ES-I3 (cell line): ENCODE measurements around the gene APRT.
"Not testable (repeated sequence)": the region's sequence is repeated elsewhere in the genome, so short reads cannot be mapped to it uniquely, and the experiment has no call there.

Experiments
- H3K36me3 ChIP-seq: 2 replicates; pipeline ENCODE4 v1.6.1; 2013; ENCODE audit warnings: mild to moderate bottlenecking, low read length, control low read depth, moderate library complexity; ENCODE audit not compliant: insufficient read depth
- H3K4me1 ChIP-seq: 2 replicates; pipeline ENCODE4 v1.6.1; 2013; ENCODE audit warnings: mild to moderate bottlenecking, control low read depth, low read length; ENCODE audit not compliant: insufficient read depth
- H3K9ac ChIP-seq: 2 replicates; pipeline ENCODE4 v1.6.1; 2013; ENCODE audit warnings: low read depth, mild to moderate bottlenecking, low read length, moderate library complexity
- H3K9me3 ChIP-seq: 2 replicates; pipeline ENCODE4 v1.6.1; 2013; ENCODE audit warnings: mild to moderate bottlenecking, low read length, moderate library complexity; ENCODE audit not compliant: control insufficient read depth, insufficient read depth

Gene APRT

DNA sequence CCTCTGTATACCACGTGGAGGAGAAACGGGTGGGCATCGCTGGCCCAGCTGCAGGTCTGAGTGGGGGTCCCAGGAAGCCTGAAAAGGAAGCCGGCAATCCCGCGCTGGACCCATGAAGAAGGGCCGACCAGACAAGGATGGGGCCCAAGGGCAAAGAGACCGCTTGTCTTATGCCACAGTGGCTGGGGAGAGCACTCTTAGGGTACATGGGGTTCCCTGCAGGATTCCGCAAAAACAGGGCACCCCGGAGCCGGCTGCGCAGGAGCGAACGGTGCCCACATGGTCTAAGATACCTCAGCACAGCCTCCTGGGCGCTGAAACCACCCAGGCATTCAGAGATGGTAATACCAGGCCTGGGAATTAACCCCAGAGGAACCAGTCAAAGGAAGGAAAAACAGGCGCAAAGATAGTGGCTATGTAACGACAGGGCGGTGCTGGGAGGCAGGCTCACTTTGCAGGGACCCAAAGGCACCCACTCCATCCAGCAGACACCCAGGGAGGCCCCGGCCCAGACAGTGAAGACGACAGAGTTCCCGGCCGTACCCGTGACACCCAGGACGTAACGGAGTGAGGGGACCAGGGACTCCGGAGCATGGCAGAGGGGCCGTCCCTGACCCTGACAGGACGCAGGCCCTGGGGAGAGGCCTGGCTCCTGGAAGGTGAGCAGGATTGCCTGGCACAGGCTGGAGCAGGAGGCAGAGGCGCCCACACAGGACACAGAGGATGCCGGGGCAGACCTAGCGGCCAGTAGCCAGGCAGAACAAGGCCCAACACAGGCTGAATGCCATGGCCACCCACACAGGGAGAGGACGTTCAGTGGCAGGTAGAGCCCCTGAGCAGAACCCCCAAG, 37.0 kb downstream of the APRT start:
- no peaks in the 10 kb centered on the region for H3K36me3 ChIP-seq
- H3K4me1 ChIP-seq: peaks cover 21% of the 10 kb centered on the region; the same call in 1 of the 2 replicates
- no peaks in the 10 kb centered on the region for H3K9me3 ChIP-seq
- H3K9ac ChIP-seq: no peak overlapping the region

DNA sequence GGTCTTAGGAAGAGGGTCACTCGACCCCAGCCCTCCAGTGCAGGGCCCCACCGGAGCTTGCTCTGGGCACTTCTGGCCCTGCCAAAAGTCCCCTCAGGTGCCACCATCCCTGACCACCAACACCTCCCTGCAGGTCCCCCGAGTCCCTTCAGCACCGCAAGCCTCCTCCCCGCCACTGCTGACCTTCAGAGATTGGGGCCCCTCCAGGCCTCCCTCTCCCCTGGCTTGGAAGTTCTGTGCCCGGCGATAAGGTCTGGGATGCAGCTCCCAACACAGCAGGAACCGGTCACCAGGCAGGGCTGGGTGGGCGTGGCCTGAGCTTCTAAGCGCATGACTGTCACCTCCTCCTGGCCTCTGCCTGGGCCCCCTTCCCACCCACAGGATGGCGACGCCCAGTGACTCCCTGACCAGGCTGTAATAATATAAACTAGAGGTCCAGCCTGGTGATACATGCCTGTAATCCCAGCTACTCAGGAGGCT, 37.9 kb downstream of the APRT start:
- Histone ChIP-seq H3K36me3 (no peaks in the 10 kb centered on the region), H3K9ac (no peak overlapping the region), H3K9me3 (no peaks in the 10 kb centered on the region), H3K4me1 (peaks cover 27% of the 10 kb centered on the region; the same call in 1 of the 2 replicates)

DNA sequence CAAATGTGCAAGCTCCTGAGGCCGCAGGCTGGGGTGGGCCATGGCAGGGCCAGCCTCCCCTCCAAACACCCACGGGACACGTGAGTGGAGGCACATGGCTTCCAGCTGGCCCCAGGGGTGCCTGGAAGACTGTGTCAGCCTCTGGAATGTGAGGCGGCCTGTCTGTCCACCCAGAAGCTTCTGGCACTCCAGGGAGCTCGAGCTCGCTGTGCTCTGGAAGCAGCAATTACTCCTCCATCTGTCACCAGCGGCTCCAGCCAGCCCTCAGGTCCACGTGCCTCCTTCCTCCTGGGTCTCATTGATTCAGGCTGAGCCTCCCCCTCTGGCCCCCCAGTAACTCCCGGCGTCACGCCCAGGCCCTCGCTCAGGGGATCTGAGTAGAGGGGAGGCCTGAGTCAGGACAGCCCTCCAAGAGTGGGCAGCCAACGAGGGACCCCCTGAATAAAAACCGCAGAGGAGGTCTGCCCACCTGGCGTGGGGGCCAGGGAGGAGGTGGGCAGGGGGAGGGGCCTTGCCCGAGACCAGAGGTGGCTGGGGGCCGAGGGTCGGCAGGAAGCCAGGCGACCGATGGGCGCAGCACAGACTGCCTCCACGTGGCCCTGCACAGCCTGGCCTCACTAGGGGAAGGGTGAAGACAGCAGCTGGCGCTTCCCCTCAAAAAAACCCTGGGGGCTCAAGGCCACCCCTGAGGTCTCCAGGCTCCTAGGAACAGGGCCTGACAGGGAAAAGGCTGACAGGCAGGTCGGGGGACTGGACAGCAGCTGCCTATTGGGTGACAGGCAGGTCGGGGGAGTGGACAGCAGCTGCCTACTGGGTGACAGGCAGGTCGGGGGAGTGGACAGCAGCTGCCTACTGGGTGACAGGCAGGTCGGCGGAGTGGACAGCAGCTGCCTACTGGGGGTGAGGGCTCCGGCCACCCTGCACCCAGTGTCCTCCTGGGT, 38.6 kb downstream of the APRT start:
- H3K9me3 ChIP-seq: no peaks in the 10 kb centered on the region
- no peak overlapping the region for H3K9ac ChIP-seq
- no peaks in the 10 kb centered on the region for H3K36me3 ChIP-seq
- H3K4me1 ChIP-seq: peaks cover 27% of the 10 kb centered on the region; the same call in 1 of the 2 replicates

DNA sequence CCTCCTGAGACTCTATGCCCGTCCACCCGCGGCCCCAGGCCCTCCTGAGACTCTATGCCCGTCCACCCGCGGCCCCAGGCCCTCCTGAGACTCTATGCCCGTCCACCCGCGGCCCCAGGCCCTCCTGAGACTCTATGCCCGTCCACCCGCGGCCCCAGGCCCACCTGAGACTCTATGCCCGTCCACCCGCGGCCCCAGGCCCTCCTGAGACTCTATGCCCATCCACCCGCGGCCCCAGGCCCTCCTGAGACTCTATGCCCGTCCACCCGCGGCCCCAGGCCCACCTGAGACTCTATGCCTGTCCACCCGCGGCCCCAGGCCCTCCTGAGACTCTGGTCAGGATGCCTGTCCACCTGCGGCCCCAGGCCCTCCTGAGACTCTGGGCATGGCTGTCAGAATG, 39.9 kb downstream of the APRT start:
- H3K4me1 ChIP-seq: peaks cover 27% of the 10 kb centered on the region; the same call in 1 of the 2 replicates
- H3K9ac ChIP-seq, H3K9me3 ChIP-seq, H3K36me3 ChIP-seq: not testable (repeated sequence)

DNA sequence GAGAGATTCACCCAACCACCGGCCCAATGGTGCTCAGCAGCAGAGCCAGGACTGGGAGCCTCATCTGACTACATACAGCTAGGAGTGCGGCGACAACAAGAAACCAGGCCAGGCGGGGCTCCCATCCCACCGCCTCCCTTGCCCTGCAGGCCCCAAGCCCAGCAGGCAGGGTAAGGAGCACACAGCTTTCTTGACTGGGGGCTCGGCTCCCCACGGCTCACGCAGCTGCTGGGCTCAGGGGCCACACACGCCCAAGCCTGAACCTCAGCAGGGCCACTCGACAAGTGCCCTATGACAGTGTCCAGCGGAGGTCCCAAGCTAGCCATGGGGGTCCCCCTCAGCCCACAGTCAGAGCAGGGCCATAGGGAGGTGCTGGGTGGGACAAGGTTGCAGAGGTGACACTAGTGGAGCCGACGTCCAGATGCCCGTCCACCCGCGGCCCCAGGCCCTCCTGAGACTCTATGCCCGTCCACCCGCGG, 40.4 kb downstream of the APRT start:
- Histone ChIP-seq H3K36me3 (no peaks in the 10 kb centered on the region), H3K4me1 (peaks cover 27% of the 10 kb centered on the region; the same call in 1 of the 2 replicates), H3K9me3 (no peaks in the 10 kb centered on the region), H3K9ac (no peak overlapping the region; the same call in 1 of the 2 replicates)

DNA sequence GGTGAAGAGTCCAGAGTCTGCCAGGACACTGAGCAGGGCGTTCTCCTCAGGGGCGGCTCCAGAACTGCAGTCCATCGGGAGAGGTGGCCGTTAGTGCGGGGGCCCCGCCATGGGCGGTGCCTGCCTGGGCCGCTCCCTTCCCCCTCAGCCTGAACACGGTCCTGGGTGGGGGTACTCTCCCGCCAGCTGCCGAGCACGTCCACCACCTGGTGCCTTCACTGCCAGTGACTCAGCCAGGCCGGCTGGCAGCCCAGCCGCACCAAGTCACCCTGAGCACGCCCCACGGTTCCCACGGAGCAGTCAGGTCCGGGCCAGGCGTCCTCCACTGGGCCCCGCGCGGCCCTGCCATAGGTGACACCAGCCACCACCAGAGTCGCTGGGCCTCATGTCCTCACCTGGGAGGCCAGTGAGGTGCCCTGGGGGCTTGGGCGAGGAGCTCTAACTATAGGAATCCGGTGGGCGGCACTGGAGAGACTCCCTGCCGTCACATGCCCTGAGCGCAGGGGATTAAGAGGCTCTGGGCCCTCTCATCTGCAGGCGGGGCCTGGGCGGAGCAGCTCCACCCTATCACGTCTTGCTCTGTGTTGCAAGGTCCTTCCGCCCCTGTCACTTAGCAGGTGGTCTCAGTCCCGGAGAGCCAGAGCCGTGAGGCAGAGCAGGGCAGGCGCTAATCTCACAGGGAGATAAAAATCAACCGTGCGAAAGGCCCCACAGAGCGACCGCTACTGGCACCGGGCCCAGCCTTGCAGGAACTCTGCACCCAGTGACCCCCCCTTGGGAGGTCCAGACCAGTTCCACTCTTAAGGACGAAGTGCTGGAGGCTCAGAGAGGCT, 41.1 kb downstream of the APRT start:
- Histone ChIP-seq H3K4me1 (peaks cover 27% of the 10 kb centered on the region; the same call in 1 of the 2 replicates), H3K9ac (peak overlapping the region; percentile 20; the same call in 1 of the 2 replicates), H3K36me3 (no peaks in the 10 kb centered on the region), H3K9me3 (no peaks in the 10 kb centered on the region)

DNA sequence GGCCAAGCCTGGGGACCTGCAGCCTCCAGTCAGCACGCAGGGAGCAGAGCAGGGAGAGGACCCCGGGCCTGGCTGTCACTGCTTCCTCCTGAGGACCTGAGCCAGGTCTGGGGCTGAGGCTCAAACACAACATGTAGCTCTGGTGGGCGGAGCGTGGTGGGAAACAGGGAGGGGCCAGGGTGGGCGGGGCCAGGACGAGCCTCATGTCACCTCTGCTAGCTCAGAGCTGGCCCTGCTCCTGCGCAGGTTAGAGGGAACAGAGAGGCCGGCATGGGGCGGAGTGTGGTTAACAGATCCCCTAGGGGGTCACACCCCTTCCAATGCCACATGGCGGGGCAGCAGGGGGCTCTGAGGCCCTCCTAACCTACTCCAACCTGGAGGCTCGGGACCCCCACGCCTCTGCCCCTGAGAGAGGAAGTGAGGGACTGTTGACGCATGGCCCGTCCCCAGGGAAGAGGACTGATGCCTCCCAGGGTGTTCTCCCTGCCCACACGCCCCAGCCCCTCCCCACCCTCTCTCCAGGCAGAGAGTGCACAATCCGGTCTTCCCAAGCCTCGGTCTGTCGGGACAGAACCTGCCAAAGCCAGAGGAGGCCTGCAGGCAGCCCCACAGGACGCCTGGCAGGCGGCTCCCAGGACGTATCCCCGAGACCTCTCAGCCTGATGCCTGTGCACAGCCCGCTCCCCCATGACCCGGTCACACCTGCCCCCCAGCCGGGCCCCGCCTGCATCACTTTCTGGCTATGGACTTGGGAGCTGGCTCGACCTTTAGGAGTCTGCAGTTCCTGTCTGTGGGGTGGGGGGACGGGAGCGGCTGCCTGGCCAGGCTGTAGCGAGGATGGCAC, 41.9 kb downstream of the APRT start:
- H3K9me3 ChIP-seq: no peaks in the 10 kb centered on the region
- peaks cover 33% of the 10 kb centered on the region for H3K4me1 ChIP-seq
- no peaks in the 10 kb centered on the region for H3K36me3 ChIP-seq
- H3K9ac ChIP-seq: peak overlapping the region; percentile 20; the same call in 1 of the 2 replicates

DNA sequence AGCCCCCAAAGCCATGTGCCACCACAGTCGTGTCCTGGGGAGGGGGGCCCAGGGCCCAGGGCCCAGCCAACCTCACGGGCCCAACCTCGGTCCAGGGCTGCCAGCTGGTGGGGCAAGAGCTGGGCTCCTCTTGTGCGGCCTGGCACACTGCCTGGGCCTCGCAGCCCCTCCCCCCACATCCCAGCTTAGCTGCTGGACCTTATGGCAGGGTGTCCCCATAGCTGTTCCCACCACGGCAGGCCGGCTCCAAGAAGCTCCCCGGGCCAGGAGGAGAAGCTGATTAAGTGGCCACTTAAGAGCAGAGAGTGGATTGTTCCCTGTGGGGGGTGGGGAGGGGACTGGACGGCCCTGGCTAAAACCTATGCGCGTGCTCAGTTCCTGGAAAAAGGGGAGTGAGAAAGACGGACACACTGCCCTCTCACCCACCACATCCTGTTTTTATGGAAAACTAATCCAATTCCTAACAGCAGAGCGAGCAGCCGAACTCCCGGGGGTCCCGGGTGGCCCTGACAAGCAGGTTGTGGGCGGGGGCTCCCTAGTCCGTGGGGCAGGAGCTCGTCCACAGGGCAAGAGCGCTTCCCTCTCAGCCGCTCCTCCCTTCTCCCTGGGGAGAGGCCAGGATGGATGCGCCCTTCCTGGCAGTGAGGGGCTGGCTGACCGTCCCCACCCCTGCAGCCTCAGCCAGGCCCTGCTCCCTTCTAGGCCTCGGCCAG, 43.5 kb downstream of the APRT start:
- no peaks in the 10 kb centered on the region for H3K36me3 ChIP-seq
- no peak overlapping the region for H3K9ac ChIP-seq
- H3K9me3 ChIP-seq: no peaks in the 10 kb centered on the region
- peaks cover 40% of the 10 kb centered on the region for H3K4me1 ChIP-seq

DNA sequence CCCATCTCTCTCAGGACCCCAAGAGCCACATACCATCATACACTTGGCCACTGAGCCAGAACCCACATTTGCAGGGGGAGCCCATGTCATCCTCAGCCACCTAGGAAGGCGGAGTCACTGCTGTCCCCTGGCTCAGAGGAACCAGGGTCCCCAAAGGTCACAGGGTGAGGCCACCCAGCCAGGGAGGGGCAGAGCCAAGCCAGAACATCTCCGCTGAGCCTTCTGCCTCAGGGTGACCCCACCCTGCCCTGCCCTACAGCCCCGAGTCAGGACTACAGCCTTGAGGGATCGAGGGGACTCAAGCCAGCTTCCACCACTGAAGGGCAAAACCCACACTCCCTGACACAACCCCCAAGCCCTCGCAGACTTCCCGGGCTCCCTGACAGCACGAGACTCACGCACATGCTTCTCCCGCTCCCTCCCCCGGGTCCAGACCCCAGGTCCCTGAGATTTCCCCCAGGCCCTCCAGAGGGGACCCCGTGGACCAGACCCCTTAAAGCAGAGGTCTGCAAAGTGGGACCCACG, 44.1 kb downstream of the APRT start:
- Histone ChIP-seq H3K9me3 (no peaks in the 10 kb centered on the region), H3K9ac (no peak overlapping the region), H3K36me3 (no peaks in the 10 kb centered on the region), H3K4me1 (peaks cover 46% of the 10 kb centered on the region)

DNA sequence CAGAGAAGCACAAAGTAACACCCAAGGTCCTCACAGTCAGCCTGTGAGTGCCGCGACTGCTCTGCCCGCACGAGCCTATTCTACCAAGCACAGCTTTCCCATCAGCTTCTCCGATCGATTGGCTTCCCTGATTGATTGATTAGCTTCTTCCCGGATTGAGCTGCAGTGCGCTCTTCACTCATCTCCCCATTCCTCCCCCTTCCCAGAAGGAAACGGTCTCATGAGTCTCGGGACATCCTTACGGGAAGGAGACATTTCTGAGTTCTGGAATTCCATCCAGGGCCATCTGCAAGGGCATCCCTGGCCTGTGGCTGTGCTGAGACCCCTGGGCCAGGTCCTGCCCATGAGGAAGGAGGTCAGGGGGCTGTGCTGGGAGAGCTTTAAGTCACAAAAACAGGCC, 44.8 kb downstream of the APRT start:
- Histone ChIP-seq H3K9me3 (no peaks in the 10 kb centered on the region), H3K9ac (no peak overlapping the region), H3K4me1 (peaks cover 49% of the 10 kb centered on the region), H3K36me3 (no peaks in the 10 kb centered on the region)

DNA sequence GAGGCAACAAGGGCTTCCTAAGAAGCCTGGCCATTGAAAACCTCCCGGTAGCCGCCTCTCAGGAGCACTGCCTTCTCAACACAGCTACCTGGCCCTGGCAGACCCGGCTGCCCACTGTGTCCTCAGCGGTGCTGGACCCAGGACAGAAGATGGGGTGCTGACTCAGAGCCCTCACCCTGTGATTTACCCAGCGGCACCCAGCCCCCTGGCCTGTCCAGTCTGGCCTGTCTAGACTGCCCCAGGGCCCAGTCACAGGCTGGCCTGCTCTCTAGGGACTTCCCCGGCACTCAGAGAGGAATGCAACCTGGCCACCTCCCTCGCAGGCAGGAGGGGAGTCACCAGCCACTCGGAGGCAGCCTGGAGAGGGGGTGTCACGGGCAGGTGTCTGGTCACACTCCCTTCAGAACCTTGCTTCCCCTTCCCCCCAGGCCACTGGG, 46.8 kb downstream of the APRT start:
- no peaks in the 10 kb centered on the region for H3K9me3 ChIP-seq
- peaks cover 35% of the 10 kb centered on the region for H3K4me1 ChIP-seq
- no peak overlapping the region for H3K9ac ChIP-seq
- no peaks in the 10 kb centered on the region for H3K36me3 ChIP-seq

DNA sequence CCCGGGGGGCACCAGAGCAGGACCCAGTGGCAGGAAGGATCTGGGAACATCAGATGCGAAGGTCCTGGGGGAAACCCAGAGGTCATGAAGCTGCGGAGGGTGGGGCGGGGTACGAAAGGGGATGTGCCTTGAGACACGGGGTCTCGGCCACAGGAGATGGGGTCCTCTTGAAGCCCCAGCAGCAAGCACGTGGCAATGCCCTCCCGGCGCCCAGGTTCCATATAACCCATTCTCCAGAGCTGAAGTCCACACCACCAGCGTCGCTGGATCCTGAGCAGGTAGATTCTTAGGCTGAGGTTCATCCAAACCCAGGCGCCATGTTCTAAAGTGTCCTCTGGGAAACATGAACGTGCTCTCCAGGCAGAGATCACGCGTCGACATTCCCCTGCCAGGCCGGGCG, 47.6 kb downstream of the APRT start:
- no peak overlapping the region for H3K9ac ChIP-seq
- H3K36me3 ChIP-seq: no peaks in the 10 kb centered on the region
- peaks cover 29% of the 10 kb centered on the region for H3K4me1 ChIP-seq
- H3K9me3 ChIP-seq: no peaks in the 10 kb centered on the region
